MM.1S (cell line): Measurements from ENCODE around the gene SLC5A11.

Experiments
- EZH2phosphoT487 ChIP-seq: fragments of 300-600 bp; sonication (generic); IDR thresholded peaks from 2 replicates; pipeline ENCODE4 v1.6.1; 2018; ENCODE audit warnings: antibody characterized with exemption, low read length
- TF ChIP-seq, protein P1 (sequence below): fragments of 300-600 bp; sonication (generic); IDR thresholded peaks from 2 replicates; pipeline ENCODE4 v1.5.1; 2016; ENCODE audit warnings: antibody characterized with exemption, low read length, mixed read lengths

- TF ChIP-seq, protein P1, sequence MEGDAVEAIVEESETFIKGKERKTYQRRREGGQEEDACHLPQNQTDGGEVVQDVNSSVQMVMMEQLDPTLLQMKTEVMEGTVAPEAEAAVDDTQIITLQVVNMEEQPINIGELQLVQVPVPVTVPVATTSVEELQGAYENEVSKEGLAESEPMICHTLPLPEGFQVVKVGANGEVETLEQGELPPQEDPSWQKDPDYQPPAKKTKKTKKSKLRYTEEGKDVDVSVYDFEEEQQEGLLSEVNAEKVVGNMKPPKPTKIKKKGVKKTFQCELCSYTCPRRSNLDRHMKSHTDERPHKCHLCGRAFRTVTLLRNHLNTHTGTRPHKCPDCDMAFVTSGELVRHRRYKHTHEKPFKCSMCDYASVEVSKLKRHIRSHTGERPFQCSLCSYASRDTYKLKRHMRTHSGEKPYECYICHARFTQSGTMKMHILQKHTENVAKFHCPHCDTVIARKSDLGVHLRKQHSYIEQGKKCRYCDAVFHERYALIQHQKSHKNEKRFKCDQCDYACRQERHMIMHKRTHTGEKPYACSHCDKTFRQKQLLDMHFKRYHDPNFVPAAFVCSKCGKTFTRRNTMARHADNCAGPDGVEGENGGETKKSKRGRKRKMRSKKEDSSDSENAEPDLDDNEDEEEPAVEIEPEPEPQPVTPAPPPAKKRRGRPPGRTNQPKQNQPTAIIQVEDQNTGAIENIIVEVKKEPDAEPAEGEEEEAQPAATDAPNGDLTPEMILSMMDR, result no peak
- no peak for TF ChIP-seq EZH2phosphoT487
Measured at GRCh38 chr16:24839347-24839972, 6.3 kb upstream of the SLC5A11 start.
